ENCODE data around the gene PTEN. TPM values are rescaled to one million over a fixed set of nuclear protein-coding genes. Genes with fewer than 3 reads are reported as not detected.

The PTEN gene
- total and polyA plus RNA-seq, 5 donors = 28.2 to 80.2 (median 74.8) TPM

DNA sequence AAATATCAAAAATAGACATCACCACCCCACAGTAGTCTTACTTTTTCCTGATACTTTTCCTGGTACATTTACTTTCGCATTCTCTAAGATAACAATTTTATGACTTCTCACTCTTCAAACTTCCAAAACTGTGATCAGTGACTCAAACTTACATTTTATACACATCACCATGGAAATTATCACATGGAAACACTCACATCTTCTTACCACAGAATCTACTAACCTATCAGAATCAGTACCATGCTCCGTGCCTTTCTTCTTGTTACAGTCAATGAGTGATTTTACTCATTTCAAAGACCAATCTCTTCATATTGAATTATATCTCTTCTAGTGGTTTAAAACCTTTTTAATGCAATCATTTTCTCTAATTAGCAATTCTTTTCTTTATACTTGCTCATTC, 120.3 kb downstream of the PTEN start:
- Histone ChIP-seq H3K4me1 (ENCODE audit: control insufficient read depth, insufficient read depth, low read length) (no peaks in the 10 kb centered on the region), H3K27ac (ENCODE audit: low read length) (no peak overlapping the region), H3K27me3 (ENCODE audit: control insufficient read depth, insufficient read depth) (no peaks in the 10 kb centered on the region), H3K9me3 (ENCODE audit: control insufficient read depth, low read length) (no peaks in the 10 kb centered on the region), H3K4me3 (ENCODE audit: low read length) (no peak overlapping the region)
- intact Hi-C loops (cut with DNase I) = no loop called here
- DNase-seq (no peak), ATAC-seq (no peak)
- WGBS = 96% methylated on average over 2 of the region's 2 CpGs

DNA sequence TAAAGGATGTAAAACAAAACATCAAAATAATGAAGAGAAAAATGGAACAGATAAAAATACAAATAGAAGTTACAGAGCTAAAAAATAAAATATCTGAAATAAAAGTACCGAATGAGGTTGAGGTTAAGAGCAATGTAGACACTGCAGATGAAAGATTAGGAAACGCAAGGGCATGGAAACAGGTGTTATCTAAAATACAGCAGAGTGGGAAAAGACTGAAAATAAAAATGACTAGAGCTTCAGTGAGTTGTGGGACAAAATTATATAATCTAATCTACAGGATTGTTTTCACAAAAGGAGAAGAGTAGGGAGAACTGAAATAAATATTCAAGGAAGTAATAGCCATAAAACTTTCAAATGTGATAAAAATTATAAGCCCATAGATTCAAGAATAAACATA, 123.8 kb downstream of the PTEN start:
- 87% methylated on average over 2 of the region's 2 CpGs for WGBS

DNA sequence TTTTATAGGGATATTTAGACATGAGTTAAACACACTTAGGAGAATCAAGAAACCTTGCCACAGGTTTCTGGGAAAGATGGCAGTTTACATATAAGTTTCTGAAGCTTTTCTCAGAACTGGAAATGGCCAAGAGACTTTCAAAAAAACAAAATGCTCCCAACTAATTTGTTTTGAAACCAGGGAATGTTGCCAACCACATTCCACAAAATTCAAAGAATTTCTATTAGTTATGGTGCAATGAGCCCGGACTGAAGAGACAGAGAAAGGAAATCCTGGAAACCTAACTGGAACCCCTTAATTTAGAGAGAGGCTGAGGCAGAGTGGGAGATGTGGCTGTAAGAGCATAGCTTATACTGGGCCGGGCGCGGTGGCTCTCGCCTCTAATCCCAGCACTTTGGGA, 128.5 kb downstream of the PTEN start:
- ATAC-seq (no peak), DNase-seq (no peak)
- Histone ChIP-seq H3K4me1 (ENCODE audit: control insufficient read depth, insufficient read depth, low read length) (no peaks in the 10 kb centered on the region), H3K9me3 (ENCODE audit: control insufficient read depth, low read length) (no peaks in the 10 kb centered on the region), H3K27me3 (ENCODE audit: control insufficient read depth, insufficient read depth) (no peaks in the 10 kb centered on the region), H3K27ac (ENCODE audit: low read length) (no peak overlapping the region), H3K4me3 (ENCODE audit: low read length) (no peak overlapping the region)
- 88% methylated on average over 5 of the region's 5 CpGs for WGBS
- intact Hi-C loops (cut with DNase I) = no loop called here

More for the DNA sequence above, 123.8 kb downstream of the PTEN start:
- DNase-seq (no peak), ATAC-seq (no peak)
- Histone ChIP-seq H3K27me3 (ENCODE audit: control insufficient read depth, insufficient read depth) (no peaks in the 10 kb centered on the region), H3K27ac (ENCODE audit: low read length) (no peak overlapping the region), H3K9me3 (ENCODE audit: control insufficient read depth, low read length) (no peaks in the 10 kb centered on the region), H3K4me1 (ENCODE audit: control insufficient read depth, insufficient read depth, low read length) (no peaks in the 10 kb centered on the region), H3K4me3 (ENCODE audit: low read length) (no peak overlapping the region)
- intact Hi-C loops (cut with DNase I) = no loop called here

DNA sequence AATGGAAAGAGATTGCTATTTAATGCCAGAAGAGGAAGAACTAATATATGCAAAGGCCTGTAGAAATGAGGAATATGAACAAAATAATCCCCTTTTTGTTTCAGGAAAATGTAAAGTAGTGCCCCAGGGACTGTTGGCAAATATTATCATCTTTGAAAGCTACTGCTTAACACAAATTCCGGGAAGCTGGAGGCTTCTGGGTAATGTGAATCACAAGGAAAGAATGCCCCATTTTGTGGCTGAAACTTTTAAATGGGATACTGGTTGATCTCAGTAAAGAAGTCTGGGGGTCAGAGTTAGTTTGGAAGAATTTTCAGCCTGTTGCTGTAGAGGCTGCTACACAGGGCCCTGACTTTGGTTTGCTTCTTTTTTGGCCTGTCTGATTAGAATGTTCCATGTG, 141.0 kb downstream of the PTEN start:
- intact Hi-C loops (cut with DNase I) = no loop called here
- Histone ChIP-seq H3K27me3 (ENCODE audit: control insufficient read depth, insufficient read depth) (no peaks in the 10 kb centered on the region), H3K27ac (ENCODE audit: low read length) (no peak overlapping the region), H3K4me3 (ENCODE audit: low read length) (no peak overlapping the region), H3K4me1 (ENCODE audit: control insufficient read depth, insufficient read depth, low read length) (no peaks in the 10 kb centered on the region), H3K9me3 (ENCODE audit: control insufficient read depth, low read length) (no peaks in the 10 kb centered on the region)
- WGBS = 61% methylated on average over 1 of the region's 1 CpG
- DNase-seq (no peak), ATAC-seq (no peak)

DNA sequence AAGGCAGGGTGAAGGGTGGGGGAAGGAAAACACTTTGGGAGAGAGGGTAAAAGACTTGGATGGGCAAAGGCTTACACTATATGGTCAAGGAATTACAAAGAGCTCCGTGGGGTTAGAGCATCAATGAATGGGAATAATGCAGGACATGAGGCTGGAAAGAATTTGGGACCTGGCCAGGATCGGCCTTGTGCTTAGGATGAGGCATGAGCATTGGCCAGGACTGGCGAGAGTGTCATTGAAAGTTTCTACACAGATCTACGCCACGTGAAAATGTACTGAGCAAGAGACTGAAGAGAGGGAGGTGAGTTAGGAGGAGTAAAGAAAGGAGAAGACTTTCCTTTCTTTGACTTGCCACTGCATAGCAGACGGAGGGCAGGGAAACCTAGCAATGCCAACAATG, 142.8 kb downstream of the PTEN start:
- intact Hi-C loops (cut with DNase I) = no loop called here
- ATAC-seq = no peak
- no peaks in the 10 kb centered on the region for H3K9me3 ChIP-seq (ENCODE audit: control insufficient read depth, low read length)
- no peaks in the 10 kb centered on the region for H3K4me1 ChIP-seq (ENCODE audit: control insufficient read depth, insufficient read depth, low read length)
- H3K4me3 ChIP-seq (ENCODE audit: low read length) = no peak overlapping the region
- 93% methylated on average over 6 of the region's 6 CpGs for WGBS
- H3K27me3 ChIP-seq (ENCODE audit: control insufficient read depth, insufficient read depth) = no peaks in the 10 kb centered on the region
- no peak for DNase-seq
- H3K27ac ChIP-seq (ENCODE audit: low read length) = no peak overlapping the region

DNA sequence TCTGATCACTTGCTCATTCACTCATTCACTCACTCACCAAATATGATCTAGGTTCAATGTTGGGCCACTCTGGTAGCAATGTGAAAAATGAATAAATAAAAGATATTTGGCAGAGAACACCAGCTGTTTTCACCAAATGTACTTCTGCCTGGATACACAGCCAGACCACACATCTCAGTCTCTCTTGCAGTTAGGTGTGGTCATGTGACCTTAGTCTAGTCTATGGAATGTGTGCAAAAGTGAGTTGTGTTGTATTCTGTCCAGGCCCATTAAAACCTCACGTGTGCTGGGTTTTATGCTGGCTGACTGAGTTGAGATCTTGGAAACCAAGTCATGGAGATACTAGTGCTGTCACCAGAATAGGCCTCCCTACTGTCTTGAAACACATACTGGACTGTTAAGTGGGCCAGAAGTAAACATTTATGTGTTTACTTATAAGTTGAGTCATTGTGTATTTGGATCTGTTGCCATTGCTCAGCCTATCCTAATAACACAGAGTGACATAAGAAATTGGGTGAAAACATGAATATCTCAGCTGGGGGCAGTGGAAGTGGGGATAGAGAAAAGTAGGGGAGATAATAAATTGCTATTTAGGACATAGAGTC, 145.5 kb downstream of the PTEN start:
- Histone ChIP-seq H3K9me3 (ENCODE audit: control insufficient read depth, low read length) (no peaks in the 10 kb centered on the region), H3K4me1 (ENCODE audit: control insufficient read depth, insufficient read depth, low read length) (no peaks in the 10 kb centered on the region)
- intact Hi-C loops (cut with DNase I) = no loop called here

DNA sequence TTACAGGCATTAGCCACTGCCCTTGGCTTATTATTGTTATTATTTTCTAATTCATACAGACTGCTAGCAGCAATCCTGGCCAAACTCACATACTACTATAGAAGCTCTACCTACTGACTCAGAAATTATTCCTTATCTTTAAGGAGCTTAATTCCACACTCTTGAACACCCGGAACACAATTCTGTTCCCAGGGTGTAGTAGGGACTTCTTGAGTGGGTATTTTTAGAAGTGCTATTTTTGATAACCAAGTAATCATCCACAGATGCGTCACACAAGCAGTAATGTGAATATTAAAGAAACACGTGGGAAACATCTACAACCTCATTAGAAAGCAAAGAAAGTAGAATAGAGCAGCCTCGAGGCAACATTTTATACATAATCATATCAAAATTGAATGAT, 149.2 kb downstream of the PTEN start:
- Histone ChIP-seq H3K27me3 (ENCODE audit: control insufficient read depth, insufficient read depth) (no peaks in the 10 kb centered on the region), H3K4me3 (ENCODE audit: low read length) (no peak overlapping the region), H3K4me1 (ENCODE audit: control insufficient read depth, insufficient read depth, low read length) (no peaks in the 10 kb centered on the region), H3K9me3 (ENCODE audit: control insufficient read depth, low read length) (no peaks in the 10 kb centered on the region), H3K27ac (ENCODE audit: low read length) (no peak overlapping the region)
- WGBS = 49% methylated on average over 4 of the region's 4 CpGs
- ATAC-seq (peak in 1 of 2 donors; percentile 53), DNase-seq (no peak)
- intact Hi-C loops (cut with DNase I) = no loop called here

More for the DNA sequence above, 145.5 kb downstream of the PTEN start:
- ATAC-seq (no peak), DNase-seq (no peak)
- 92% methylated on average over 1 of the region's 1 CpG for WGBS
- Histone ChIP-seq H3K27ac (ENCODE audit: low read length) (no peak overlapping the region), H3K4me3 (ENCODE audit: low read length) (no peak overlapping the region), H3K27me3 (ENCODE audit: control insufficient read depth, insufficient read depth) (no peaks in the 10 kb centered on the region)

DNA sequence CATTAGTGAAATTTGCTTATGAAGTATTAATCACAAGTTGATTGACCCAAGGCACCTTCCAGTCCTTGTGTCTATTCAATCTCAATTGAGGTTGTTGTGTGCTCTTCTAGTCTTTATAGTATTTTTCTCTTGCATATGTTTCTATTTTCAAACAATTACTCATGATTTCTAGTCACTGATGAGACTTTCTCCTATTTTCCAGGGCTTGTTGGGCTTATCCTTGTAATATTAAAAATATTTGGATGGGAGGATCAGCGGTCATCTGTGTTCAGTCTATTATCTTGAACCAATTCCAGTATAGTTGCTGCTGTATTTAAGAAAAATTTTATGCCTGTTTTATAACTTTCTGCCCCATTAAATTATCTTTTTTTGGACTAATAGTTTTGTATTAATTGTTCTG, 154.4 kb downstream of the PTEN start:
- WGBS = 72% methylated on average over 1 of the region's 1 CpG
- no peak for DNase-seq
- H3K27me3 ChIP-seq (ENCODE audit: control insufficient read depth, insufficient read depth) = no peaks in the 10 kb centered on the region
- ATAC-seq = no peak
- intact Hi-C loops (cut with DNase I) = no loop called here
- no peaks in the 10 kb centered on the region for H3K4me1 ChIP-seq (ENCODE audit: control insufficient read depth, insufficient read depth, low read length)
- no peak overlapping the region for H3K27ac ChIP-seq (ENCODE audit: low read length)
- H3K9me3 ChIP-seq (ENCODE audit: control insufficient read depth, low read length) = no peaks in the 10 kb centered on the region
- no peak overlapping the region for H3K4me3 ChIP-seq (ENCODE audit: low read length)

DNA sequence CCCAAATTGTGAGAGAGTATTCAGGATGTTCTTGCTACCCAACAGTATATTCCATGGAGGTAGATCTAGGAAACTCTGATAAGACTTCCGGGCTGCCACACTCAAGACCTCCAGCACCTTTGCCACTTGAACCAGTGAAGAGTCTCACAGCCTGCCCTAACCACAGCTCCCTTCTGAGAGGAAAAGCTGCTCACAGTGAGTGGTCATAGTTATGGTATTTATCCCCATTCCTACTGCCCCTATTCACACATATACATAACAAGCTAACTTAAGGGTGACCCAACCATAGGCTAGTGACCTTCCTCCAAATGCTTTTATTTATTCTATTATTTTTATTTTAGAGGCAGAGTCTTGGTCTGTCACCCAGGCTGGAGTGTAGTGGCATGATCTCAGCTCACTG, 156.3 kb downstream of the PTEN start:
- Histone ChIP-seq H3K27me3 (ENCODE audit: control insufficient read depth, insufficient read depth) (no peaks in the 10 kb centered on the region), H3K4me1 (ENCODE audit: control insufficient read depth, insufficient read depth, low read length) (no peaks in the 10 kb centered on the region), H3K27ac (ENCODE audit: low read length) (no peak overlapping the region), H3K4me3 (ENCODE audit: low read length) (no peak overlapping the region), H3K9me3 (ENCODE audit: control insufficient read depth, low read length) (no peaks in the 10 kb centered on the region)
- no peak for ATAC-seq
- 96% methylated on average over 1 of the region's 1 CpG for WGBS
- intact Hi-C loops (cut with DNase I) = no loop called here
- no peak for DNase-seq

Other genes with a start within 250 kb of the PTEN start
- gene PAPSS2, start 203.7 kb upstream of the PTEN start, total RNA-seq = 10 to 100 TPM; 10.9 to 15.9 (median 14.6) TPM
- gene PAPSS2, start 203.7 kb upstream of the PTEN start, polyA plus RNA-seq = 5.0 TPM
- 100 to 1,000 TPM in 3 of 4 donors, 10 to 100 TPM in 1; 96.8 to 163 (median 111) TPM for gene ATAD1, start 45.4 kb upstream of the PTEN start, total RNA-seq
- 46.3 TPM for gene ATAD1, start 45.4 kb upstream of the PTEN start, polyA plus RNA-seq
- under 1 TPM; 0.42 to 0.93 (median 0.49) TPM for gene KLLN, start 92 bp upstream of the PTEN start, total RNA-seq
- 0.29 TPM for gene KLLN, start 92 bp upstream of the PTEN start, polyA plus RNA-seq

All from right cardiac atrium (tissue), 5 donors.